HepG2 (cell line): Measurements from ENCODE around the gene VSIG2. TPM values are rescaled to one million over a fixed set of nuclear protein-coding genes. Genes with fewer than 3 reads are reported as not detected.

Source experiments
- AKAP8 ChIP-seq: sonication (generic); formaldehyde crosslinking; IDR thresholded peaks from 2 replicates; pipeline ENCODE4 v1.5.1; 2020; ENCODE audit warnings: mild to moderate bottlenecking, missing genetic modification reagents
- ARID4A ChIP-seq: sonication (generic); formaldehyde crosslinking; IDR thresholded peaks from 2 replicates; pipeline ENCODE4 v1.5.0; 2020; ENCODE audit warnings: mild to moderate bottlenecking, missing genetic modification reagents, borderline replicate concordance
- ATF7 ChIP-seq, 2 experiments: fragments of 450-650 bp in 1 of 2; sonication (generic) in 1 of 2; formaldehyde crosslinking in 1 of 2; IDR thresholded peaks; 2 replicates each; pipeline versions ENCODE4 v1.4.0 to v1.6.1; 2016 to 2020; ENCODE audit warnings: antibody characterized with exemption in 1 of 2, mild to moderate bottlenecking in 1 of 2, missing genetic modification reagents in 1 of 2
- CC2D1A ChIP-seq: sonication (generic); formaldehyde crosslinking; IDR thresholded peaks from 2 replicates; pipeline ENCODE4 v1.8.1; 2023; ENCODE audit warnings: mild to moderate bottlenecking, missing genetic modification reagents
- CEBPB ChIP-seq: IDR thresholded peaks from 2 replicates; pipeline ENCODE4 v1.6.1; 2011; ENCODE audit warnings: low read depth, low read length, improper control_type of control experiment, borderline replicate concordance
- CHD4 ChIP-seq: fragments of 200-600 bp; sonication (generic); IDR thresholded peaks from 2 replicates; pipeline ENCODE4 v1.7.0; 2017; ENCODE audit warnings: mild to moderate bottlenecking, low read length, borderline replicate concordance
- FOXC1 ChIP-seq: sonication (generic); formaldehyde crosslinking; IDR thresholded peaks from 2 replicates; pipeline ENCODE4 v1.8.0; 2022; ENCODE audit warnings: mild to moderate bottlenecking, missing genetic modification reagents, borderline replicate concordance
- KLF9 ChIP-seq: IDR thresholded peaks from 2 replicates; pipeline ENCODE4 v1.6.1; 2016; ENCODE audit warnings: low read depth
- MAZ ChIP-seq, 2 experiments: sonication (generic) in 1 of 2; formaldehyde crosslinking in 1 of 2; IDR thresholded peaks; 2 replicates each; pipeline versions ENCODE4 v1.5.0 to v1.6.1; 2012 to 2020; ENCODE audit warnings: low read depth in 2 of 2, mild to moderate bottlenecking in 2 of 2, borderline replicate concordance in 1 of 2, improper control_type of control experiment in 1 of 2, low read length in 1 of 2, missing genetic modification reagents in 1 of 2, moderate library complexity in 1 of 2
- PHF21A ChIP-seq: sonication (generic); formaldehyde crosslinking; IDR thresholded peaks from 2 replicates; pipeline ENCODE4 v1.5.0; 2020; ENCODE audit warnings: mild to moderate bottlenecking, missing genetic modification reagents
- STAG1 ChIP-seq: sonication (generic); formaldehyde crosslinking; IDR thresholded peaks from 2 replicates; pipeline ENCODE4 v1.4.0; 2020; ENCODE audit warnings: missing genetic modification reagents
- STAT6 ChIP-seq: sonication (generic); formaldehyde crosslinking; IDR thresholded peaks from 2 replicates; pipeline ENCODE4 v1.4.0; 2020; ENCODE audit warnings: missing genetic modification reagents, mild to moderate bottlenecking, borderline replicate concordance
- XBP1 ChIP-seq: sonication (generic); formaldehyde crosslinking; IDR thresholded peaks from 2 replicates; pipeline ENCODE4 v1.5.0; 2020; ENCODE audit warnings: missing genetic modification reagents
- ZNF136 ChIP-seq: sonication (generic); formaldehyde crosslinking; IDR thresholded peaks from 2 replicates; pipeline ENCODE4 v1.8.1; 2022; ENCODE audit warnings: low read depth, mild to moderate bottlenecking, moderate library complexity, missing genetic modification reagents
- ZNF230 ChIP-seq: sonication (generic); formaldehyde crosslinking; IDR thresholded peaks from 2 replicates; pipeline ENCODE4 v1.4.0; 2020; ENCODE audit warnings: mild to moderate bottlenecking, missing genetic modification reagents
- ZNF292 ChIP-seq: sonication (generic); formaldehyde crosslinking; IDR thresholded peaks from 2 replicates; pipeline ENCODE4 v1.8.1; 2022; ENCODE audit warnings: mild to moderate bottlenecking, low read depth, missing genetic modification reagents, borderline replicate concordance
- ZNF343 ChIP-seq: sonication (generic); formaldehyde crosslinking; IDR thresholded peaks from 2 replicates; pipeline ENCODE4 v1.4.0; 2020; ENCODE audit warnings: mild to moderate bottlenecking, missing genetic modification reagents
- ZNF547 ChIP-seq: sonication (generic); formaldehyde crosslinking; IDR thresholded peaks from 2 replicates; pipeline ENCODE4 v1.5.1; 2020; ENCODE audit warnings: mild to moderate bottlenecking, missing genetic modification reagents
- ZNF619 ChIP-seq: sonication (generic); formaldehyde crosslinking; IDR thresholded peaks from 2 replicates; pipeline ENCODE4 v1.4.0; 2020; ENCODE audit warnings: mild to moderate bottlenecking, missing genetic modification reagents
- ZNF776 ChIP-seq: sonication (generic); formaldehyde crosslinking; IDR thresholded peaks from 2 replicates; pipeline ENCODE4 v1.4.0; 2020; ENCODE audit warnings: mild to moderate bottlenecking, missing genetic modification reagents
- ZNF782 ChIP-seq: sonication (generic); formaldehyde crosslinking; IDR thresholded peaks from 2 replicates; pipeline ENCODE4 v1.4.0; 2020; ENCODE audit warnings: missing genetic modification reagents, mild to moderate bottlenecking, borderline replicate concordance
- ZNF883 ChIP-seq: sonication (generic); formaldehyde crosslinking; IDR thresholded peaks from 2 replicates; pipeline ENCODE4 v1.5.1; 2020; ENCODE audit warnings: mild to moderate bottlenecking, missing genetic modification reagents; ENCODE audit errors: not compliant biosample characterization
- polyA plus RNA-seq, 8 experiments: library from polyadenylated mRNA; depleted of rRNA in 3 of 8; stranded (reverse) in 7 of 8; unstranded in 1 of 8; fragments of >200 nt; fragmentation: Illumina TruSeq in 4 of 8; extraction: Trizol in 4 of 8; gene quantifications; 2 replicates each; pipeline versions ENCODE4 v1.2.1 to v1.2.3, GENCODE V29; 2011 to 2016; ENCODE audit warnings: low read depth in 4 of 8, missing spikeins in 1 of 8, mixed read lengths in 1 of 8; ENCODE audit not compliant: insufficient read depth in 1 of 8
- total RNA-seq, 5 experiments: library from RNA; depleted of rRNA; stranded (reverse); fragments of >200 nt; fragmentation: Illumina TruSeq; extraction: Trizol; gene quantifications; 2 replicates each; pipeline ENCODE4 v1.2.3, GENCODE V29; 2016; ENCODE audit warnings: low read depth in 1 of 5

The VSIG2 gene
- total and polyA plus RNA-seq, 2 of the 13 experiments (the other 11 are each of a cell fraction or from before 2014, with no cell fraction given), result 0.80 to 2.7 TPM

- TF ChIP-seq ARID4A (peak; percentile 10; the same call in 1 of the 2 replicates), ATF7 (IDR thresholded peaks at IDR 0.05) (no peak), ATF7 (CRISPR knock-in tag; IDR thresholded peaks at IDR 0.05) (0 out of 2 replicates have a peak, but pooled peaks have one; percentile 10), ZNF547 (CRISPR knock-in tag) (0 out of 2 replicates have a peak, but pooled peaks have one; percentile 59), CEBPB (no peak), ZNF292 (CRISPR knock-in tag) (peak; percentile 14; the same call in 1 of the 2 replicates), ZNF782 (CRISPR knock-in tag) (peak; percentile 78; the same call in 1 of the 2 replicates), MAZ (IDR thresholded peaks at IDR 0.05; ENCODE audit: borderline replicate concordance, low read depth, low read length) (no peak), MAZ (CRISPR knock-in tag; IDR thresholded peaks at IDR 0.05; ENCODE audit: low read depth) (no peak; the same call in 1 of the 2 replicates), CC2D1A (no peak), ZNF136 (CRISPR knock-in tag) (0 out of 2 replicates have a peak, but pooled peaks have one; percentile 8), ZNF230 (CRISPR knock-in tag) (0 out of 2 replicates have a peak, but pooled peaks have one; percentile 23), PHF21A (CRISPR knock-in tag) (peak; percentile 6; the same call in 1 of the 2 replicates), STAG1 (peak; percentile 22; the same call in 1 of the 2 replicates), CHD4 (no peak), KLF9 (no peak), STAT6 (CRISPR knock-in tag) (no peak), AKAP8 (0 out of 2 replicates have a peak, but pooled peaks have one; percentile 2), ZNF343 (CRISPR knock-in tag) (no peak), FOXC1 (CRISPR knock-in tag) (0 out of 2 replicates have a peak, but pooled peaks have one; percentile 13), XBP1 (CRISPR knock-in tag) (no peak), ZNF776 (CRISPR knock-in tag) (no peak), ZNF883 (CRISPR knock-in tag) (peak; percentile 48), ZNF619 (CRISPR knock-in tag) (no peak)
Observed at GRCh38 chr11:124745835-124746620, 6.0 kb downstream of the VSIG2 start (continued).
